A549 (cell line): ENCODE measurements around the gene WDFY2. TPM values are rescaled to one million over a fixed set of nuclear protein-coding genes. Genes with fewer than 3 reads are reported as not detected.
"Not testable (repeated sequence)": the region's sequence is repeated elsewhere in the genome, so short reads cannot be mapped to it uniquely, and the experiment has no call there.

Experiments
- ATAC-seq, 2 experiments: fragments of 200-7000 bp in 1 of 2; fragments of >200 bp in 1 of 2; cut with Nextera tagmentation in 1 of 2; cut with Tn5 transposase in 1 of 2; 3 replicates each; pipeline versions ENCODE4 v1.8.0 to v1.9.1; 2018 to 2020; ENCODE audit warnings: mild to moderate bottlenecking in 1 of 2, moderate library complexity in 1 of 2
- CTCF ChIA-PET: fragments of 300-600 bp; sonication (Branson Sonifier 250); formaldehyde crosslinking; extraction: SDS; loops from one replicate; lab custom pipeline; 2021; ENCODE audit warnings: antibody characterized with exemption, inconsistent platforms; lab: Yijun Ruan, JAX
- POLR2A ChIA-PET: fragments of 350-600 bp; formaldehyde crosslinking; extraction: SDS; loops from one replicate; lab custom pipeline; 2021; ENCODE audit warnings: antibody characterized with exemption, inconsistent platforms; lab: Yijun Ruan, JAX
- DNase-seq, 2 experiments: peaks; one replicate each; pipeline versions ENCODE4 v3.0.0 to v3.0.0-alpha.2; 2011 to 2016; ENCODE audit warnings: low read depth in 1 of 2, low spot score in 1 of 2
- FAIRE-seq: peaks from 2 replicates; lab custom pipeline; 2011; peaks lifted over from hg19 to GRCh38; lab: Jason Lieb, UNC
- H3K27ac ChIP-seq, 2 experiments: fragments of >200 bp; sonication (Bioruptor Twin); formaldehyde crosslinking; 3 replicates each; pipeline ENCODE4 v1.5.1; 2016 to 2017
- H3K4me1 ChIP-seq: fragments of >200 bp; sonication (Bioruptor Twin); formaldehyde crosslinking; 3 replicates; pipeline ENCODE4 v1.6.1; 2016
- H3K4me2 ChIP-seq: fragments of >200 bp; sonication (Bioruptor Twin); formaldehyde crosslinking; 3 replicates; pipeline ENCODE4 v1.6.1; 2016
- H3K4me3 ChIP-seq: fragments of >200 bp; sonication (Bioruptor Twin); formaldehyde crosslinking; 3 replicates; pipeline ENCODE4 v1.5.1; 2016
- H3K9me3 ChIP-seq: fragments of >200 bp; sonication (Bioruptor Twin); formaldehyde crosslinking; 3 replicates; pipeline ENCODE4 v1.6.1; 2016
- ATOH8 ChIP-seq: fragments of 250-450 bp; sonication (Bioruptor Pico); IDR thresholded peaks from 2 replicates; pipeline ENCODE4 v1.5.0; 2020; ENCODE audit warnings: low read depth, mild to moderate bottlenecking, moderate library complexity
- BCL3 ChIP-seq: fragments of >200 bp; sonication (Bioruptor Twin); formaldehyde crosslinking; IDR thresholded peaks from 3 replicates; pipeline ENCODE4 v1.6.1; 2016
- CBX2 ChIP-seq: fragments of 200-600 bp; sonication (generic); IDR thresholded peaks from 2 replicates; pipeline ENCODE4 v1.6.1; 2016; ENCODE audit warnings: low read depth, mild to moderate bottlenecking, borderline replicate concordance
- CEBPB ChIP-seq, 2 experiments: fragments of >200 bp in 1 of 2; sonication (Bioruptor Twin) in 1 of 2; formaldehyde crosslinking in 1 of 2; IDR thresholded peaks; 2 replicates each; pipeline ENCODE4 v1.6.1; 2012 to 2016
- FOSL2 ChIP-seq, 2 experiments: fragments of 450-650 bp in 1 of 2; fragments of >200 bp in 1 of 2; sonication (Bioruptor Twin) in 1 of 2; formaldehyde crosslinking; IDR thresholded peaks; 2 replicates each; pipeline versions ENCODE4 v1.5.0 to v1.6.1; 2016 to 2020; ENCODE audit warnings: mild to moderate bottlenecking in 1 of 2, moderate library complexity in 1 of 2
- GATA3 ChIP-seq: IDR thresholded peaks from 2 replicates; pipeline ENCODE4 v1.6.1; 2012; ENCODE audit warnings: borderline replicate concordance
- HMGXB4 ChIP-seq: fragments of 250-450 bp; sonication (Bioruptor Pico); IDR thresholded peaks from 2 replicates; pipeline ENCODE4 v1.5.0; 2021; ENCODE audit warnings: mild to moderate bottlenecking, moderate library complexity, borderline replicate concordance
- HOXB13 ChIP-seq: fragments of 250-450 bp; sonication (Bioruptor Pico); IDR thresholded peaks from 2 replicates; pipeline ENCODE4 v1.5.0; 2020; ENCODE audit warnings: low read depth, mild to moderate bottlenecking, moderate library complexity
- HOXB5 ChIP-seq: fragments of 250-450 bp; sonication (Bioruptor Pico); IDR thresholded peaks from 2 replicates; pipeline ENCODE4 v1.5.0; 2020; ENCODE audit warnings: mild to moderate bottlenecking, moderate library complexity
- JUN ChIP-seq, 2 experiments: fragments of >200 bp; sonication (Bioruptor Twin); formaldehyde crosslinking; IDR thresholded peaks; 2 replicates in 1 of 2; 3 replicates in 1 of 2; pipeline ENCODE4 v1.6.1; 2016 to 2017
- JUNB ChIP-seq: fragments of >200 bp; sonication (Bioruptor Twin); formaldehyde crosslinking; IDR thresholded peaks from 2 replicates; pipeline ENCODE4 v1.6.1; 2016
- MAX ChIP-seq: IDR thresholded peaks from 2 replicates; pipeline ENCODE4 v1.6.1; 2012
- NPAS2 ChIP-seq: fragments of 250-450 bp; sonication (Bioruptor Pico); IDR thresholded peaks from 2 replicates; pipeline ENCODE4 v1.8.0; 2022; ENCODE audit warnings: mild to moderate bottlenecking, moderate library complexity, borderline replicate concordance
- WGBS: methylation state at CpG from one replicate; pipeline ENCODE4 v1.1.6; 2017; ENCODE audit errors: missing lambda C conversion rate; 5-methylcytosine and 5-hydroxymethylcytosine counted together
- polyA plus RNA-seq, 4 experiments: library from polyadenylated mRNA; depleted of rRNA in 3 of 4; stranded (reverse); fragments of >200 nt; fragmentation: RNase III in 1 of 4; extraction: RNeasy Plus Mini Kit Qiagen cat#74134 plus additional on column Dnase treatment in 1 of 4; gene quantifications; 2 replicates in 3 of 4; 3 replicates in 1 of 4; pipeline ENCODE4 v1.2.3, GENCODE V29; 2011 to 2017

The WDFY2 gene
- polyA plus RNA-seq, 2 of the 4 experiments (the other 2 are of a cell fraction): 5.2 to 8.5 TPM

GRCh38 chr13:51541809-51542258 is 42.4 kb upstream of the WDFY2 start:
- H3K4me2 ChIP-seq: peak overlapping the region; percentile 93
- FAIRE-seq: no peak
- no peaks in the 10 kb centered on the region for H3K9me3 ChIP-seq
- peak overlapping the region; percentile 27 for H3K4me3 ChIP-seq
- DNase-seq: peak in 1 of 2 experiments; percentile 57
- POLR2A ChIA-PET: interaction anchor here (0.8 to 4.7 kb wide), 4 partner anchors 19 to 190 kb away, joined by 3 to 34 read pairs (median 3); partner anchors contain the start of gene INTS6
- peak; percentile 58 to 74; a peak in 5 of 6 replicates for ATAC-seq
- H3K27ac ChIP-seq: peak overlapping the region; percentile 78 to 86
- H3K4me1 ChIP-seq: peaks cover 32% of the 10 kb centered on the region
- WGBS: 5% methylated on average over 6 of the region's 6 CpGs
- CTCF ChIA-PET: interaction anchor here (1.6 kb wide), 1 partner anchor 16 kb away, joined by 4 read pairs; no protein-coding TSS in a partner anchor
- TF ChIP-seq BCL3: no peak
- TF ChIP-seq MAX: no peak
- TF ChIP-seq CBX2: no peak
- TF ChIP-seq HMGXB4: no peak
- TF ChIP-seq JUN (IDR thresholded peaks at IDR 0.05): no peak
- TF ChIP-seq HOXB13 (CRISPR knock-in tag): no peak
- TF ChIP-seq FOSL2 (IDR thresholded peaks at IDR 0.05): no peak
- no peak for TF ChIP-seq FOSL2 (CRISPR knock-in tag; IDR thresholded peaks at IDR 0.05)
- no peak for TF ChIP-seq CEBPB (IDR thresholded peaks at IDR 0.05)
- TF ChIP-seq JUNB: no peak
- TF ChIP-seq NPAS2 (CRISPR knock-in tag): no peak
- no peak for TF ChIP-seq ATOH8 (CRISPR knock-in tag)
- TF ChIP-seq, all 56 proteins: peak for 0

GRCh38 chr13:51542346-51543242 is 41.7 kb upstream of the WDFY2 start:
- TF ChIP-seq HOXB5 (CRISPR knock-in tag) (no peak), GATA3 (peak; percentile 79)
- Histone ChIP-seq H3K27ac (peak overlapping the region; percentile 78 to 86), H3K4me2 (peak overlapping the region; percentile 93), H3K4me1 (peaks cover 32% of the 10 kb centered on the region), H3K4me3 (peak overlapping the region; percentile 27), H3K9me3 (no peaks in the 10 kb centered on the region)
- ChIA-PET CTCF (interaction anchor here (1.6 kb wide), 1 partner anchor 17 kb away, joined by 4 read pairs; no protein-coding TSS in a partner anchor), POLR2A (interaction anchor here (0.8 to 4.7 kb wide), 4 partner anchors 19 to 189 kb away, joined by 3 to 34 read pairs (median 3); partner anchors contain the start of gene INTS6)
- ATAC-seq (peak; percentile 89 to 92), FAIRE-seq (no peak), DNase-seq (peak in 1 of 2 experiments; percentile 33)
- 2% methylated on average over 9 of the region's 9 CpGs for WGBS

GRCh38 chr13:51545446-51545845 is 38.8 kb upstream of the WDFY2 start:
- WGBS: 62% methylated on average over 3 of the region's 3 CpGs
- FAIRE-seq, H3K4me2 ChIP-seq, DNase-seq, H3K4me3 ChIP-seq, CTCF ChIA-PET, H3K27ac ChIP-seq, H3K9me3 ChIP-seq, ATAC-seq: not testable (repeated sequence)
- POLR2A ChIA-PET: interaction anchor here (1.4 kb wide), 1 partner anchor 92 kb away, joined by 3 read pairs; the partner anchor contains the start of gene INTS6
- peaks cover 35% of the 10 kb centered on the region for H3K4me1 ChIP-seq
